CD4-positive, alpha-beta T cell (primary cell): ENCODE measurements around the gene SIN3A. TPM values are rescaled to one million over a fixed set of nuclear protein-coding genes. Genes with fewer than 3 reads are reported as not detected.

Experiments used
- ATAC-seq: fragments of 200-7000 bp; cut with Tn5 transposase; one replicate; pipeline ENCODE4 v1.10.0; 2022; ENCODE audit warnings: mild to moderate bottlenecking; ENCODE audit not compliant: poor library complexity
- CTCF ChIA-PET: fragments of 350-600 bp; sonication (Branson Sonifier 250); formaldehyde crosslinking; loops from one replicate; lab custom pipeline; 2021; ENCODE audit warnings: antibody characterized with exemption, inconsistent platforms; lab: Charles Lee
- POLR2A ChIA-PET: fragments of 350-600 bp; sonication (Branson Sonifier 250); formaldehyde crosslinking; loops from one replicate; lab custom pipeline; 2021; ENCODE audit warnings: antibody characterized with exemption, inconsistent platforms; lab: Charles Lee
- DNase-seq, 14 experiments: peaks; one replicate each; pipeline ENCODE4 v3.0.0-alpha.2; 2013 to 2020; ENCODE audit warnings: mixed read lengths in 2 of 14
- H3K27ac ChIP-seq, 2 donors: one replicate each; pipeline versions ENCODE4 v1.5.1 to v1.7.0; 2013; ENCODE audit warnings: low read length in 2 of 2, low read depth in 1 of 2, mild to moderate bottlenecking in 1 of 2
- H3K27me3 ChIP-seq, 2 experiments: 1 replicate in 1 of 2; 2 replicates in 1 of 2; pipeline versions ENCODE4 v1.6.1 to v1.7.0; 2013; ENCODE audit warnings: low read length in 2 of 2, control low read depth in 1 of 2, mild to moderate bottlenecking in 1 of 2, moderate library complexity in 1 of 2; ENCODE audit not compliant: insufficient read depth in 2 of 2, control insufficient read depth in 1 of 2
- H3K36me3 ChIP-seq: one replicate; pipeline ENCODE4 v1.6.1; 2013; ENCODE audit warnings: low read length, control low read depth; ENCODE audit not compliant: insufficient read depth
- H3K4me1 ChIP-seq: one replicate; pipeline ENCODE4 v1.6.1; 2013; ENCODE audit warnings: low read length, control low read depth; ENCODE audit not compliant: insufficient read depth
- H3K4me3 ChIP-seq: one replicate; pipeline ENCODE4 v1.5.1; 2013; ENCODE audit warnings: mild to moderate bottlenecking, low read length, moderate library complexity
- H3K9me3 ChIP-seq, 2 experiments: 1 replicate in 1 of 2; 2 replicates in 1 of 2; pipeline versions ENCODE4 v1.6.1 to v1.7.0; 2013; ENCODE audit warnings: low read length in 2 of 2, mild to moderate bottlenecking in 2 of 2, control low read depth in 1 of 2, moderate library complexity in 1 of 2; ENCODE audit not compliant: control insufficient read depth in 1 of 2, insufficient read depth in 1 of 2
- H3K27ac Mint-ChIP-seq: one replicate; pipeline ENCODE4 v1.8.0; 2020; ENCODE audit warnings: mixed read lengths
- H3K27me3 Mint-ChIP-seq: one replicate; pipeline ENCODE4 v1.8.0; 2021; ENCODE audit warnings: mixed read lengths
- H3K36me3 Mint-ChIP-seq: one replicate; pipeline ENCODE4 v1.8.0; 2021; ENCODE audit warnings: low read depth, mixed read lengths
- H3K4me1 Mint-ChIP-seq: one replicate; pipeline ENCODE4 v1.8.0; 2021; ENCODE audit warnings: low read depth, mixed read lengths
- H3K4me3 Mint-ChIP-seq: one replicate; pipeline ENCODE4 v1.8.0; 2020; ENCODE audit warnings: mild to moderate bottlenecking, mixed read lengths
- H3K9me3 Mint-ChIP-seq: one replicate; pipeline ENCODE4 v1.8.0; 2020; ENCODE audit warnings: mixed read lengths
- CTCF ChIP-seq: fragments of 200-600 bp; IDR thresholded peaks from one replicate; pipeline ENCODE4 v1.8.0; 2022; ENCODE audit warnings: antibody characterized with exemption, mild to moderate bottlenecking
- intact Hi-C, 2 experiments: fragments of 100-400 bp; cut with DNase I in 1 of 2; cut with micrococcal nuclease in 1 of 2; formaldehyde crosslinking; loops; one replicate each; pipeline versions ENCODE4 v1.15.1 to v1.9.0; 2023 to 2025; cut with DNase I, micrococcal nuclease
- total RNA-seq, 174 experiments: library from RNA in 2 of 174; stranded (reverse) in 2 of 174; gene quantifications; one replicate each; pipeline ENCODE4 v1.2.3 and lab custom pipeline; 2021 to 2026

The SIN3A gene
- total RNA-seq, 2 experiments from 2014 or later = 136 to 141 TPM

GRCh38 chr15:75456710-75457109, 5.2 kb upstream of the SIN3A start:
- Mint-ChIP-seq H3K4me1 (peaks cover 26% of the 10 kb centered on the region), H3K27ac (peak overlapping the region; percentile 96), H3K36me3 (peaks cover 12% of the 10 kb centered on the region), H3K4me3 (peak overlapping the region; percentile 96), H3K9me3 (no peaks in the 10 kb centered on the region), H3K27me3 (no peaks in the 10 kb centered on the region)
- Histone ChIP-seq H3K4me3 (no peak overlapping the region), H3K36me3 (no peaks in the 10 kb centered on the region), H3K27ac (no peak overlapping the region), H3K27me3 (no peaks in the 10 kb centered on the region), H3K4me1 (peaks cover 30% of the 10 kb centered on the region), H3K9me3 (no peaks in the 10 kb centered on the region)
- ChIA-PET CTCF (interaction anchor here (1.4 kb wide), 1 partner anchor 30 kb away, joined by 4 read pairs; no protein-coding TSS in a partner anchor), POLR2A (interaction anchor here (1.4 to 7.4 kb wide), 5 partner anchors 9 to 183 kb away, joined by 5 to 294 read pairs (median 36); partner anchors contain the start of genes IMP3 and MAN2C1)
- no peak for DNase-seq
- ATAC-seq = no peak
- intact Hi-C loops = loop anchor here (2.0 to 10.0 kb wide), 8 partner anchors 51 to 842 kb away; partner anchors contain the start of genes CLK3 (in 2 of the 2), C15orf39 (in 1 of the 2), PPCDC (in 1 of the 2) and SCAMP5 (in 1 of the 2)
- no peak for TF ChIP-seq CTCF

GRCh38 chr15:75455982-75456531, 4.6 kb upstream of the SIN3A start:
- intact Hi-C loops = loop anchor here (2.0 to 10.0 kb wide), 8 partner anchors 51 to 841 kb away; partner anchors contain the start of genes CLK3 (in 2 of the 2), C15orf39 (in 1 of the 2), PPCDC (in 1 of the 2) and SCAMP5 (in 1 of the 2)
- Histone ChIP-seq H3K27me3 (no peaks in the 10 kb centered on the region), H3K4me3 (peak overlapping the region; percentile 93), H3K27ac (peak overlapping the region; percentile 94 to 99), H3K36me3 (no peaks in the 10 kb centered on the region), H3K4me1 (peaks cover 30% of the 10 kb centered on the region), H3K9me3 (no peaks in the 10 kb centered on the region)
- Mint-ChIP-seq H3K9me3 (no peaks in the 10 kb centered on the region), H3K27ac (peak overlapping the region; percentile 96), H3K27me3 (no peaks in the 10 kb centered on the region), H3K4me1 (peaks cover 26% of the 10 kb centered on the region), H3K36me3 (peaks cover 12% of the 10 kb centered on the region), H3K4me3 (peak overlapping the region; percentile 96)
- CTCF ChIA-PET = interaction anchor here (1.4 to 3.9 kb wide), 4 partner anchors 30 to 185 kb away, joined by 4 to 14 read pairs (median 8); partner anchors contain the start of genes IMP3, MAN2C1 and SNUPN
- ATAC-seq = no peak
- DNase-seq = peak in 12 of 14 experiments; percentile 34 to 78 (median 42)
- POLR2A ChIA-PET = interaction anchor here (0.7 to 7.4 kb wide), 22 partner anchors 10 to 668 kb away, joined by 3 to 294 read pairs (median 10); partner anchors contain the start of genes COX5A, IMP3, MAN2C1 and PTPN9
- TF ChIP-seq CTCF = no peak

GRCh38 chr15:75455424-75455981, 4.0 kb upstream of the SIN3A start:
- peak overlapping the region; percentile 96 for H3K27ac Mint-ChIP-seq
- peaks cover 27% of the 10 kb centered on the region for H3K4me1 Mint-ChIP-seq
- H3K4me3 ChIP-seq = peak overlapping the region; percentile 93
- H3K27me3 ChIP-seq = no peaks in the 10 kb centered on the region
- no peaks in the 10 kb centered on the region for H3K27me3 Mint-ChIP-seq
- H3K9me3 ChIP-seq = no peaks in the 10 kb centered on the region
- no peaks in the 10 kb centered on the region for H3K36me3 ChIP-seq
- no peaks in the 10 kb centered on the region for H3K9me3 Mint-ChIP-seq
- H3K4me1 ChIP-seq = peaks cover 31% of the 10 kb centered on the region
- ChIA-PET POLR2A (interaction anchor here (0.6 to 7.4 kb wide), 32 partner anchors 9 to 668 kb away, joined by 3 to 294 read pairs (median 7); partner anchors contain the start of genes COX5A, FAM219B, IMP3 and MAN2C1), CTCF (interaction anchor here (1.4 to 3.9 kb wide), 4 partner anchors 29 to 185 kb away, joined by 4 to 14 read pairs (median 8); partner anchors contain the start of genes IMP3, MAN2C1 and SNUPN)
- DNase-seq (peak; percentile 78 to 93 (median 86)), ATAC-seq (peak; percentile 9)
- no peak for TF ChIP-seq CTCF
- peaks cover 14% of the 10 kb centered on the region for H3K36me3 Mint-ChIP-seq
- H3K27ac ChIP-seq = peak overlapping the region; percentile 94 to 99
- intact Hi-C loops = loop anchor here (5.0 to 10.0 kb wide), 7 partner anchors 52 to 841 kb away; partner anchors contain the start of genes CLK3 (in 2 of the 2), C15orf39 (in 1 of the 2), PPCDC (in 1 of the 2) and SCAMP5 (in 1 of the 2)
- H3K4me3 Mint-ChIP-seq = peak overlapping the region; percentile 96
